Tibial artery (tissue), 4 donors: ENCODE measurements around the gene SELENOV.
A peak's percentile ranks its signal among the peaks of the same experiment; 100 is the strongest.

Experiments used
- DNase-seq, 2 donors: peaks; one replicate each; pipeline ENCODE4 v3.0.0-alpha.2; 2019
- H3K27ac ChIP-seq, 2 donors: fragments of 200-600 bp; sonication (generic) in 1 of 2; 1 replicate in 1 of 2; 2 replicates in 1 of 2; pipeline ENCODE4 v1.5.1; 2018 to 2019; ENCODE audit warnings: mild to moderate bottlenecking in 1 of 2
- H3K27me3 ChIP-seq, 2 donors: fragments of 200-600 bp; sonication (generic) in 1 of 2; one replicate each; pipeline versions ENCODE4 v1.5.1 to v1.6.0; 2016 to 2019
- H3K36me3 ChIP-seq, 3 donors: fragments of 200-600 bp; sonication (generic) in 2 of 3; one replicate each; pipeline ENCODE4 v1.5.1; 2016 to 2019; ENCODE audit warnings: mild to moderate bottlenecking in 2 of 3
- H3K4me1 ChIP-seq, 4 donors: fragments of 200-600 bp; sonication (generic) in 2 of 4; 1 replicate in 3 of 4; 2 replicates in 1 of 4; pipeline ENCODE4 v1.5.1; 2016 to 2019
- H3K4me3 ChIP-seq, 2 donors: fragments of 200-600 bp; sonication (generic) in 1 of 2; 1 replicate in 1 of 2; 2 replicates in 1 of 2; pipeline ENCODE4 v1.5.1; 2018 to 2019; ENCODE audit warnings: mild to moderate bottlenecking in 2 of 2
- H3K9me3 ChIP-seq, 3 donors: fragments of 200-600 bp; sonication (generic) in 1 of 3; one replicate each; pipeline ENCODE4 v1.5.1; 2016 to 2019
- CTCF ChIP-seq, 2 experiments: fragments of 200-600 bp in 1 of 2; fragments of 450-650 bp in 1 of 2; IDR thresholded peaks; one replicate each; pipeline ENCODE4 v1.5.1; 2017 to 2019; ENCODE audit warnings: antibody characterized with exemption in 2 of 2, mild to moderate bottlenecking in 1 of 2, moderate library complexity in 1 of 2
- intact Hi-C: fragments of 100-400 bp; cut with DNase I; formaldehyde crosslinking; loops from one replicate; pipeline ENCODE4 v1.15.0; 2023; ENCODE audit warnings: low total_unique reads

The SELENOV gene

GRCh38 chr19:39507715-39508364 is 7.1 kb upstream of the SELENOV start:
- no peak for TF ChIP-seq CTCF (IDR thresholded peaks at IDR 0.05)
- no peak for DNase-seq
- Histone ChIP-seq H3K27me3 (peaks cover 3 to 86% of the 10 kb centered on the region in 2 donors), H3K27ac (no peak overlapping the region), H3K36me3 (no peaks in the 10 kb centered on the region), H3K4me1 (peaks cover 0 to 16% (median 5%) of the 10 kb centered on the region in 4 donors), H3K4me3 (peak overlapping the region in 1 of 2 donors; percentile 45), H3K9me3 (no peaks in the 10 kb centered on the region)
- intact Hi-C loops = no loop called here

- DNase-seq = no peak
- peaks cover 0 to 12% (median 5%) of the 10 kb centered on the region in 4 donors for H3K4me1 ChIP-seq
- no peaks in the 10 kb centered on the region for H3K36me3 ChIP-seq
- peaks cover 3 to 84% of the 10 kb centered on the region in 2 donors for H3K27me3 ChIP-seq
- no peak overlapping the region for H3K27ac ChIP-seq
- no peak for TF ChIP-seq CTCF (IDR thresholded peaks at IDR 0.05)
- H3K9me3 ChIP-seq = no peaks in the 10 kb centered on the region
- intact Hi-C loops = no loop called here
- no peak overlapping the region for H3K4me3 ChIP-seq
Observed at GRCh38 chr19:39508629-39509028, 6.3 kb upstream of the SELENOV start.

GRCh38 chr19:39509233-39509632 is 5.7 kb upstream of the SELENOV start:
- Histone ChIP-seq H3K9me3 (no peaks in the 10 kb centered on the region), H3K27me3 (peaks cover 3 to 84% of the 10 kb centered on the region in 2 donors), H3K36me3 (no peaks in the 10 kb centered on the region), H3K27ac (no peak overlapping the region), H3K4me1 (peaks cover 0 to 12% (median 5%) of the 10 kb centered on the region in 4 donors), H3K4me3 (no peak overlapping the region)
- no peak for TF ChIP-seq CTCF (IDR thresholded peaks at IDR 0.05)
- DNase-seq = no peak
- intact Hi-C loops = no loop called here

- no peak overlapping the region for H3K27ac ChIP-seq
- no peak for TF ChIP-seq CTCF (IDR thresholded peaks at IDR 0.05)
- intact Hi-C loops = no loop called here
- peaks cover 4 to 17% (median 14%) of the 10 kb centered on the region in 4 donors for H3K4me1 ChIP-seq
- H3K27me3 ChIP-seq = peaks cover 4 to 81% of the 10 kb centered on the region in 2 donors
- H3K4me3 ChIP-seq = no peak overlapping the region
- no peaks in the 10 kb centered on the region for H3K36me3 ChIP-seq
- DNase-seq = no peak
- no peaks in the 10 kb centered on the region for H3K9me3 ChIP-seq
Observed at GRCh38 chr19:39512988-39513387, 2.0 kb upstream of the SELENOV start.

GRCh38 chr19:39515551-39516191 is 732 bp downstream of the SELENOV start:
- TF ChIP-seq CTCF (IDR thresholded peaks at IDR 0.05) = no peak
- Histone ChIP-seq H3K4me1 (peaks cover 4 to 17% (median 14%) of the 10 kb centered on the region in 4 donors), H3K36me3 (no peaks in the 10 kb centered on the region), H3K4me3 (peak overlapping the region in 1 of 2 donors; percentile 38), H3K9me3 (no peaks in the 10 kb centered on the region), H3K27me3 (peaks cover 4 to 72% of the 10 kb centered on the region in 2 donors), H3K27ac (no peak overlapping the region)
- no peak for DNase-seq
- intact Hi-C loops = no loop called here
